HG03159 (cell line): Measurements from ENCODE around the gene EPB41.
"Not testable (repeated sequence)": the region's sequence is repeated elsewhere in the genome, so short reads cannot be mapped to it uniquely, and the experiment has no call there.

ENCODE experiments used
- ATAC-seq: cut with Tn5 transposase; IDR thresholded peaks from one replicate; pipeline ENCODE4 v1.9.1; 2021; ENCODE audit warnings: mild to moderate bottlenecking, moderate library complexity; ENCODE audit not compliant: unreplicated experiment

Gene EPB41

DNA sequence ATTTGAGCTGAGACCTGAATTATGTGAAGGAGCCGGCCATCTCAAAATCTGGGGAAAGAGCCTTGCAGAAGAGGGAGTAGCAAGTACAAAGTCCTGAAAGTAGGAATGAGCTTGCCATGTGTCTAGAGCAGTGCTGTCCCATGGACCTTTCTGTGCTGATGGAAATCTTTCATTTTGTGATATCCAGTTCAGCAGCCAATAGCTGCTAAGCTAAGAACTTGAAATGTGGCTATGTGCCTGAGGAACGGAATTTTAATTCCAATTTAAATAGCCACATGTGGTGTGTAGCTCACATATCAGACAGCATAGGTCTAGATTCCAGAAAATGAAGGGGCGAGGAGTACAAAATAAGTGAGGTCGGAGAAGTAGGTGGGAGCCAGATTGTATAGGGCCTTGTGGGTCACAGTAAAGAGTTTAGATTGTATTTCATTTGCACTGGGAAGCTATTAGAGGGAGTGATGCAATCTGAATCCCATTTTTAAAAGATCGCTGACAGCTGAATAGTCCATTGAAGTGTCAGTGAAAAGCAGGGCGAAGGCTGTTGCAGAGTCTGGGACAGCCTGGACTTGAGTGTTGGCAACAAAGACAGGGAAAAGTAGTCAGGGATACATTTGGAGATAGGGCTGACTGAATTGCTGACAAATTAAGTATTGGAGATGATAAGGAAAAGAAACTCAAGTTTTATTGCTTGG, 129.1 kb downstream of the EPB41 start:
- no peak for ATAC-seq

DNA sequence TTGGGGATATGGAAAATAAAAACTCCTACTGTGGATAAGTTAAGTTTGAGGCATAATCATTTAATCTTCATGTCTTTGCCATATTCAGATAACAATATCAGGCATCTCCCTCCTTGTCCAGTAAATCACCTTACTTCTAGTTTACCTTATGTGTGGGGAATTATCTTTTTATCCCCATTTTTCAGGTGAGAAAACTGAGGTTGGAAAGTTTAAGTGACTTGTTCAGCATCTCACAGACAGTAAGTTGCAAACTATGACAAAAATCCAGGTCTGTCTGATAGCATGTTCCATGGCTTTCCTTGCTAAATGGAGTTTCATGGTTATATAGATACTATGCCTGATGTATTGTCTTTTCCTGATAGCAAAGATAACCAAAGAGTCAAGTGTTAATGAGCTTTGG, 129.6 kb downstream of the EPB41 start:
- ATAC-seq: no peak

DNA sequence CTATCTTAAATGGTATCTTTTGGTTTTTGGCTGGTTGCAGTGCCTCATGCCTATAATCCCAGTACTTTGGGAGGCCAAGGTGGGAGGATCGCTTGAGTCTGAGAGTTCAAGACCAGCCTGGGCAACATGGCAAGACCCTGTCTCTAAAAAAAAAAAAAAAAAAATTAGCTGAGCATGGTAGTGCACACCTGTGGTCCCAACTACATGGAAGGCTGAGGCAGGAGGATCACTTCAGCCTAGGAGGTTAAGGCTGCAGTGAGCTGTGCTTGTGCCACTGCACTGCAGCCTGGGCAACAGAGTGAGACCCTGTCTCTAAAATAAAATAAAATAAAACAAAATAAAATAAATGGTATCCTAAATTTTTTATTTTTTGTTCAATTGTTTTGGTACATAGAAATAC, 131.3 kb downstream of the EPB41 start:
- ATAC-seq: not testable (repeated sequence)

DNA sequence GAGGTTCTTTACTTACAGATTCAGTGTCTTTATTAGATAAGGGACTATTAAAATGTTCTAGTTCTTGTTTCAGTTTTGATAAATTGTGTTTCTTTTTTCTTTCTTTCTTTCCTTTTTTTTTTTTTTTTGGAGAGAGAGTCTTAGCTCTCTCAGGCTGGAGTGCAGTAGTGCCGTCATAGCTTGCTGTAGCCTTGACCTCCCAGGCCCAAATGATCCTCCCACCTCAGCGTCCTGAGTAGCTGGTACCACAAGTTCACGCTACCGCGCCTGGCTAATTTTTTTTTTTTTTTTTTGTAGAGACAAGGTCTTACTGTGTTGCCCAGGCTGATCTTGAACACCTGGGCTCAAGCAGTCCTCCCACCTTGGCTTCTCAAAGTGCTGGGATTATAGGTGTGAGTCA, 132.8 kb downstream of the EPB41 start:
- ATAC-seq: no peak

DNA sequence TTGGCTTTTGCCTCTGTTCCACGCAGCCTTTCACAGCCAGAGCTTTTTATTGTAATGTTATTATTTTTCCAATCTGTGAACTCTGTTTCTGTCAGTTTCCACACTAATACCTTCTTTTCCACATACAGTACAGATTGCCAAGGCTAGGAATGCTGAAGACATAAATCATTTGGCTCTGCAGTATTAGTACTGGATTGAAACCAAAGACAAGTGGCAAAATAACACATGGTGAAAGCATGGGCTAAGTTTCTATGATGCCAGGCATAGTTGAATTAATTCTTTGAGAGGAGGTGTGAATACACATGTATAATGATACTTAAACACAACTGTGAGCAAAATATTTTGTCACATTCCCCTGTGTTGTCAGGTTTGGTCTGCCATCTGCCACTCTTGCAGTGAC, 135.8 kb downstream of the EPB41 start:
- no peak for ATAC-seq

DNA sequence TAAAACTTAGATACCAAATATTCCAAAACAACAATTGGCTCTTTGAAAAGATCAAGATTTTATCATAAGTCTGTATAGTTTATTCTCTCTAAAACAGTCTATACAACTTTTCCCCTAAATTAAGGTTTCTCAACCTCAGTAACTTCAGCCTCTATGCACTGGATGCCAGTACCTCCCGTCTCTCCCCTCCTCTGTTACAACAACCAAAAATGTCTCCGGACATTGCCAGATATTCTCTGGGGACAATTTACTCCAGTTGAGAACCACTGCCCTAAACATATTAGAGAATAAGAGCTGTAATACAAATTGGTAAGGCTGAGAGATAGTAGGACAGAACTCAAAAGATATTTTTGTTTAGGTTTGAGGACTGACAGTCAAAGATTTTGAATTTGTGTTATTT, 137.7 kb downstream of the EPB41 start:
- no peak for ATAC-seq

DNA sequence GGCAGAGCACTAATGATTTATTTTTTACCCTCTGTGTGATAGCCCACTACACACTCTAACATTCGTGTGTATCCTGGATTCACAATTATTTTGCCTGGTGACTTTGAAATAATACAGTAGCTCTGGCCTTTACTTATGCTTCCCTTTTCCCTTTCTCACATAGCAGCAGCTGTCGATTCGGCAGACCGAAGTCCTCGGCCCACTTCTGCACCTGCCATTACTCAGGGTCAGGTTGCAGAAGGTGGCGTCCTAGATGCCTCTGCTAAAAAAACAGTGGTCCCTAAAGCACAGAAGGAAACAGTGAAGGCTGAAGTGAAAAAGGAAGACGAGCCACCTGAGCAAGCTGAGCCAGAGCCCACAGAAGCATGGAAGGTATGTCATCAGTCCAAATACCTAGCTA, 138.6 kb downstream of the EPB41 start:
- ATAC-seq: no peak

DNA sequence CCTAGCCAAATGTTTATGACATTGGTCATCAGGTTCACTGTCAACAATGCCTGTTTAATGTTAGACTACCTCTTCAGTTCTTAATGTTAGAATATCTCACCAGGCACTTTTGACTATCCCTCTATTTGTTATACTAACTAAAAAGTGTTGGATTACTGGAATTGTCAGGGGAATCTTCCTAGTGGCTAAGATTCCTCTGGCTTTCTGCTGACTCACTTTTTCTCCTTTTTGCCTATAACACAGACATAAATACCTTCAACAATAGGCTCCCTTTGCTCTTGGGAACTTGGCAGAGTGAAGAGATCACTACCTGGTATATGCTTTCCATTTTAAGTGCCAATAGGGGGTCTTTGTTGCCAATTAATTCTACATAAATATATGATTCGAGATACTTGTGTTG, 140.8 kb downstream of the EPB41 start:
- ATAC-seq: no peak

DNA sequence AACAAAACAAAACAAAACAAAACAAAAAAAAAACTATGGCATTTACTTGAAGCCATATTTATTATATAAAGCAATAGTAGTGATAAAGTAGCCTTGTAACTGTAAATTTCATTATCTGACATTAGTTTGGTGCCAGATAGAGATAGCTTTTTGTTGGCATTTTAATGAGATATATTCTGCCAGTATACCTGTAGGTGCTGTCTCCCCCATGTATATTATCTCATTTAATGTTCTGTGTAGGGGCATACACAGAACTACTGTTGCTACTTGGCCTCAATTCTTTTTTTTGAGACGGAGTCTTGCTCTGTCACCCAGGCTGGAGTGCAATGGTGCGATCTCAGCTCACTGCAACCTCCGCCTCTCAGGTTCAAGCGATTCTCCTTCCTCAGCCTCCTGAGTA, 141.9 kb downstream of the EPB41 start:
- no peak for ATAC-seq

DNA sequence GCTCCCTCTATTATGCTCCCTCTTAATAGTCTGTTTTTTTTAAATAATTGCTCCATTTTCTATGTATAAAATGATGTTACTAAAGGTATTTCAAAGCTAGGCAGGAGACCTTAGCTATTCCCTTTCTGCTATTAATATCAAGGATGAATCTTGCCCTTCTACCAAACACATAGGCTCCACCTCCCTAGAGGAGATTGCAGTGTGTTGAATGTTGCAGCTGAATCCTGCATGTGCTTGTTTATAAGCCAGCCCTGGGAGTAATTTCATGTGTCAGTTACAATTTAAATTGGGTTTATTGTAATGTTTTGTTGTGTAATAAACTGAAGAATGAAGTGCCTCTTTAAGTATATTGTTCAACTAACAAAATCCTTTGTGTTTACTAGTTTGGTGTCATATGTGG, 143.3 kb downstream of the EPB41 start:
- no peak for ATAC-seq

DNA sequence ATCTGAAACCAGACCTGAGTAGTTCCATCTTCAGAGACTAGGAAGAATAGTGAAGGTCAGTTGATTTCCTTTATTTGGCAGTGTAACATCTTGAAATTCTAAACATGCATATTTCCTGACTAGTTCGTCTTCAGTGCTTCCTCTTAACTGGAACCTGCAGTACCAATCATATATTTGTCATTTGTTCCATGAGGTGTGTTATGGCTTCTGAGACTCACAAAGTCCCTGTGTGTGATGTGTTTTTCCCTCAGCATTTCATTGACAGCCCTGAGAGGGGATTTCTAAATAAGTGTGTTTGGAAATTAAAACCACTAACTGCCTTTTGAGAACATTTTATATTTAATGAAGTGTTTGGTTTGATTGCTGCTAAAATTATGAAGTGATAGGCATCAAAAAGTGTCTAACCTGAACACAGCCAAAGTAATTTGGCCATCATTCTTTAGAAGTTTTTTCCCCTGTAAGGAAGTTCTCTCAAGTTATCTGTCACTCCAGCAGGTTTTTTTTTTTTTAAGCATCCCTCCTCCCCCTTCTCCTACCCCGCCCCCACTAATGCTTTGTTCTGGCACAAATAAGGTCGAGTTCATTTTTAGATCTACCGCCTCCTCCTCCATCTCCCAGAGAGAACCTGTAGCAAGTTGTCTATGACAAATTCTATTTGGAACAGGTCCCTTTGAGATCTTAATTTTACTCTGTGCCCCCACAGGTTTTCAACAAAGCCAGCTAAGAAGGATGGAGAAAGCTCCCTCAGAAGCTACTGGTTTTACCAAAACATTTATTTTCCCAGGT, 148.0 kb downstream of the EPB41 start:
- ATAC-seq: no peak

DNA sequence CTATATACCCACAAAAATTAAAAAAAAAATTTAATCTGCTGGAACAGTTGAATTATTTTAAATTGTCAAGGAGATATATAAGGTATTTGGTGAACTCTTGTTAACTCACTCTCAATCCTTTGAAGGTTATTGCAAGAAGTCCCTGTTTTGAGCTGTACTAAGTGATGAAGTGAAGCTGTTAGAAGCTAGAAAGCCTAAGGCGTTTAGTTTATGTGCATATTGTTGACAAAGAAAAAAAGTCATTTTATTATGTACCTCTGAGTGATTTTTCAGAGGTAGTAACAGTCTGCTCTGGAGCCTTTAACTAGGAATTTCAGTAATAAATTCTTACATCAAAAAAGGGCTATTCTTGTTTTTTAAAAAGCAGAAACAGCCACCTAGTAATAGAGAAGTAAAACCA, 149.7 kb downstream of the EPB41 start:
- ATAC-seq: no peak

DNA sequence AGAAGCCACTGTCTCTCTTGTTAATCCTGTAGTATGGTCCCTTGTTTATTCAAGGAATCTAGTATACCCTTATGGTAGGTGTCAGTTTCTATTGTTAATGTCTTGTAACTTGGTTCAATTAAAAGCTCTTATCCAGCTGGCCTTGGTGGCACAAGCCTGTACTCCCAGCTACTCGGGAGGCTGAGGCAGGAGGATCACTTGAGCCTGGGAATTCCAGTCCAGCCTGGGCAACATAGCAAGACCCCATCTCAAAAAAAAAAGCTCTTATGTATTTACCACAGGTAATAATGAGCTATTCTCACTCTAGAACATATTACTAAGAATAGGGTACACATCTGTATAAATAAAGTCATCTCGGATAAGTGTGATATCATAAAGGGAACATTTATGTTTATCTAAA, 162.8 kb downstream of the EPB41 start:
- no peak for ATAC-seq

DNA sequence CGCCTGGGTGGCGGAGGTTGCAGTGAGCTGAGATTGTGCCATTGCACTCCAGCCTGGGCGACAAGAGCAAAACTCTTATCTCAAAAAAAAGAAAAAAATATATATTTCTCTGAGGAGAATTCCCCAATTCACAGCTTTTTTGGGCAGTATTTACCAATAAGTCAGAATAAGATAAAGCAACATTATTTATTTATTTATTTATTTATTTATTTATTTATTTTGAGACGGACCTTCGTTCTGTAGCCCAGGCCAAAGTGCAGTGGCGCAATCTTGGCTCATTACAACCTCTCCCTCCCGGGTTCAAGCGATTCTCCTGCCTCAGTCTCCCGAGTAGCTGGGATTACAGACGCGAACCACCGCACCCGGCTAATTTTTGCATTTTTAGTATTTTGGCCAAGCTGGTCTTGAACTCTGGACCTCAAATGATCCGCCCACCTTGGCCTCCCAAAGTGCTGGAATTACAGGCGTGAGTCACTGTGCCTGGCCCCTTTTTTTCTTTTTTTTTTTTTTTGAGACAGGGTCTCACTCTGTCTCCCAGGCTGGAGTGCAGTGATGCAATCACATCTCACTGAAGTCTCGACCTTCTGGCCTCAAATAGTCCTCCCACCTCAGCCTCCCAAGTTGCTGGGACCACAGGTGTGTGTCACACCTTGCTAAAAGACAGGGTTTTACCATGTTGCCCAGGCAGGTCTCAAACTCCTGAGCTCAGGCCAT, 165.7 kb downstream of the EPB41 start:
- not testable (repeated sequence) for ATAC-seq

DNA sequence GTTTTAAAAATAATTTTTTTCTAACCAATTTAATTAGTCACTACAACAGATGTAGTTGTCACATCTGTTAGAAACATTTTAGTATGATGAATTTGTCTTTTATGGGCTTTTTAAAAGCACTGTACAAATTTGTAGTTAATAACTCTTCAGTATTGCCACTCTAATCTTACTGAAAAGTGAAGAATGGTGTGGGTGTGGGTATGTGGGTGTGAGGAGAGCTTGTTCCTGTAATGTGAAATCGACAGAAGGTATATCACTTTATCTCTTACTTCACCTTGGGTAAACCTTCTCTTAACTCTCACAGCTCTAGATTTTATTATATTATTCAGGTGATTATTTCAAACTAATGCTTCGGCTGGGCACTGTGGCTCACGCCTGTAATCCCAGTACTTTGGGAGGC, 166.8 kb downstream of the EPB41 start:
- ATAC-seq: no peak

DNA sequence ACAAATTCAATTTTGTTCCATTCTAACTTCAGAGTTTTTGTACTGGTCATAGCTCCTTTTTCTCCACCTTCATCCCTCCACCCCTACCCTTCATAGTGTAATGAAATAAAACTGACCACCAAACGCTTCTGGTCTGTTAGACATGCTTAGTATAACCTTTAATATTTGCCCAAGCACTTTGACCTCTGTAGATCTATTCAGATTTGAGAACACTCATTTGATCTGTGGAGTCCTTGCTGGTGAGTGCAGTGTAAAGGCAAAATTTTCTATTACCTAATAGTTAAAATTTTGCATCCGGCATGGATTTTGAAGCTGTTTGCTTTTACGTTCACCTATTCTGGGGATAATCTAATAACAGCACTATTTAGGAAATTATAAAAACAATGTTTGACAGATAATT, 168.2 kb downstream of the EPB41 start:
- ATAC-seq: no peak

DNA sequence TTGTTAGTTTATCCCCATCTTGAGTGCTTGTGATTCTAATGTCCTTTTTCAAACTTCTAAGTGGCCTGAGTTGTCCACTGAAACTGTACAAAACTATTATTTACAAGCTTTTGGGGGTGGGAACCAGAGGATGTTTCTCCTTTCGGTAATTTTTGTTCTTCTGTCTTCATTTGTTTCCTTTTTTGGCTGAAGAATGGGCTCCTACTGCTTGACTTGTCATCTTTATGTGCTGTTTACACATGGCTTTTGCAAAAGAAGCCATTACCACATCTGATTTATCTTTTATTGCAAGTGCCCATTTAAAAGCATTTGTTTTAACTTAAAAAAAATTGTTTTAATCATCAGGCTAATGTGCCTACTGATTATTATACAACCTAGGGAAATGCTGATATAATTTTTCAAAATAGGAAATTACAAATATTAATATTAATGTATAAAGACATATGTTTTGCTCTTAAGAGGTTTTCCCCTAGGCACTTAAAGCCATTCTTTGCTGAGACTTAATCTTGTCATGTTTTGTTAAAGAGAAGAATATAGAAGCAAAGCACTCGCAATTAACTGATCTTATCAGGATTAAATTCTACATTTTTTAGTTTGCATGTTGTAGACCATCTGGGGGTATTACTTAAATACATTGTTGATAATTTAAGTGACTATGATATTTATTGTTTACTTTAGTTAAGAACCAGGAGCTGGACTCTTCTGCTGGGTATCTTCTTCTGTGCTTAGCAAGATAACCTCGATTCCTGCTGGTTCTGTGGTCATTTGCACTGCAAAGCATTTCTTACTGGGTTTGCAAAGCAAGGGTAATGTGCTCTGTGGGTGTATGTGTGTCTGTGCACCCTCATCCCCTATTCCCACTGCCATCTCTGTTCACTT, 169.2 kb downstream of the EPB41 start:
- ATAC-seq: no peak

DNA sequence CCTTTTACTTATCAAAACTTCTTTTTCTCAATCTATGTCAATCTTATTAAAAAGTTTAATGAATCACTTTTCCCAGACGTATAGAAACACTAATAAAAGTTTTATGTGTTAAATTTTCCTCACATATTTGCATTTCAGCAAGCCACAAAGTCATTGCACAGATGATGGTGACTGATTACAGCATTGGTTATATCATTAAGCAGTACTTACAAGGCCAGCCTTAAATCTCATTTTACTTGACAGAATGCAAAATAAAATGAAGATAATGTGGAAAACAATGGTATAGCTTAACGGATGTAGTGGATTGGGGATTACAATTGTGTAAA, 169.8 kb downstream of the EPB41 start:
- no peak for ATAC-seq

DNA sequence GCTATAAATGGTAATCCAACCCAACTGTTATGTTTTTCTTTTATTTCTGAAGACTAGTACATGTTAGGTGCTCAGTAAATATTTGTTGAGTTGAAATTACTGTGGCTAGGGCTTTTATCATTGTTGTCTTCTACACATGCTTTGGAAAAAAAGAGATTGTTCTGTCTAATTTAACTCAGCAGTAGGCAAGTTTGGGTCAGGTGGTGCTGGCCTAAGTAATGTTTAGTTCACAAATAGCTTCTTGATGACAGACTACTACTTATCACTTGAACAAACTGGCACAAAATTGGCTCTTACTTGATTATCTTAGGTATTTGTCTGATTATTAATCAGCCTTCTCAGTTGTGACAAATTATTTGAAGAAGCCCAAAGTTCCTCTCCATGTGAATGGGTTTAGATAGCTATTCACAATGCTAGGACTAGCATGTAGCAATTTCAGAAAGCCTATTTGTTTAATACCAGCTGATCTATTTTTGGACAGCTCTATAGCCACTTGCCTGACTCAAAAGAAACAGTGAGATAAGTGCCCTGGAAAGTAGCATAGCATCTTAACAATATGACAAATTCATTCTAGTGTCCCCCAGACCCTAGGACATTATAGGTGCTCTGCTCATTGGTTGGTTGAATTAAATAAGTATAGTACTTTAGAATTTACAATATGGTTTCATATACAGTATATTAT, 176.7 kb downstream of the EPB41 start:
- ATAC-seq: no peak

DNA sequence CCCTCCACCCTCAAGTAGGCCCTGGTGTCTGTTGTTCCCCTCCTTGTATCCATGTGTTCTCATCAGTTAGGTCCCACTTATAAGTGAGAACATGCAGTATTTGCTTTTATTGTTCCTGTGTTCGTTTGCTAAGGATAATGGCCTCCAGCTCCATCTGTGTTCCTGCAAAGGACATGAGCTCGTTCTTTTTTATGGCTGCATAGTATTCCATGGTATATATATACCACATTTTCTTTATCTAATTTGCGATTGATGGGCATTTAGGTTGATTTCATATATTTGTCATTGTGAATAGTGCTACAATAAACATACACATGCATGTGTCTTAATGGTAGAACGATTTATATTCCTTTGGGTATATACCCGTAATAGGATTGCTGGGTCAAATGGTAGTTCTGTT, 178.3 kb downstream of the EPB41 start:
- not testable (repeated sequence) for ATAC-seq

DNA sequence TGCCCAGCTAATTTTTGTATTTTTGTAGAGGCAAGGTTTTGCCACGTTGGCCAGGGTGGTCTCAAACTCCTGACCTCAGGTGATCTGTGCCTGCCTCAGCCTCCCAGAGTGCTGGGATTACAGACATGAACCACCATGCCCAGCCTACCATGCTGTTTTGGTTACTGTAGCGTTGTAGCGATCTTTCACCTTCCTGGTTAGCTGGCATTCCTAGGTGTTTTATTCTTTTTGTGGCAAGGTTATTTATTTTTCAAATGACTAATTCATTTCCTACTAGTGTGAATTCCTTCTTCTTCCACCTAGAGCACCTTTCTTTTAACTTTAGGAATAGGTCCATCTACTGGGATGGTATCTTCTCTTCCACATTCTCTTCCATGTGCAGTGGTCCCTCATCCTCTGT, 180.1 kb downstream of the EPB41 start:
- ATAC-seq: no peak
